Measurements from ENCODE around the gene SFRP2. TPM values are rescaled to one million over a fixed set of nuclear protein-coding genes. Genes with fewer than 3 reads are reported as not detected.

The SFRP2 gene
- total RNA-seq, 1 donor from 2014 or later: 87.7 TPM

DNA sequence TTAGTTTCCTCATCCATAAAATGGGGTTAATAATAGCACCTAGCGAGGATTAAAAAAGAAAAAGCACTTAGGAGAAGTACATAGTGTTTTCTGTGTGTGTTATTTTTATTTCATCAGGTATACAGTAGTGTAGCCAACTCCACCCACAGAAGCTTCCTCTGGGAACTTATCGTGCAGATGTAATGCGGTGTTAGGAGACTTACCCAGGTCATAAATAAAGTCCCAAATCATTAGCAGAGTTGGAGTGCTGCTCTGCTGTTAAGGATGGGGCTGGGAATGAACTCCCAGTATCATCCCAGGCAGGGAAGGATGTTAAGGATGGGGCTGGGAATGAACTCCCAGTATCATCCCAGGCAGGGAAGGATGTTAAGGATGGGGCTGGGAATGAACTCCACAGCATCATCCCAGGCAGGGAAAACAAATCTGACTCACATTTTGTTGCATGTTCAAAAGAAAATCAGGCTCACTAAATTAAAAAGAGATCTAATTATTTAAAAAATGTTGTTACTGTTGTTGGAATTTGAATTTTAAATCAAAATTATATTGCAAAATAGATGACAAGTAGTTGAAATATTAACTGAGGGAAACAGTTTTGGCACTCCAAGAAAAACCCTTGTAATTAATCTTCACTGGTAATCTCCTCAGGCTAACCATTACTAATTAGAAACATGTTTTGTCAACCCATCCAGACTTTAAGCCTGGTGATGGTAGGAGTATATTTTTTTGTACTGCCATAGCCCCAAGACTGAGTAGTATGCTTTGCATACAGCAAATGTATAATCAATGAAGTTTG lies 10.2 kb upstream of the SFRP2 start:
- no peak for TF ChIP-seq CTCF (IDR thresholded peaks at IDR 0.05)
- H3K36me3 Mint-ChIP-seq (ENCODE audit: unreplicated experiment): no peaks in the 10 kb centered on the region
- peaks cover 12% of the 10 kb centered on the region for H3K4me1 Mint-ChIP-seq (ENCODE audit: unreplicated experiment)

DNA sequence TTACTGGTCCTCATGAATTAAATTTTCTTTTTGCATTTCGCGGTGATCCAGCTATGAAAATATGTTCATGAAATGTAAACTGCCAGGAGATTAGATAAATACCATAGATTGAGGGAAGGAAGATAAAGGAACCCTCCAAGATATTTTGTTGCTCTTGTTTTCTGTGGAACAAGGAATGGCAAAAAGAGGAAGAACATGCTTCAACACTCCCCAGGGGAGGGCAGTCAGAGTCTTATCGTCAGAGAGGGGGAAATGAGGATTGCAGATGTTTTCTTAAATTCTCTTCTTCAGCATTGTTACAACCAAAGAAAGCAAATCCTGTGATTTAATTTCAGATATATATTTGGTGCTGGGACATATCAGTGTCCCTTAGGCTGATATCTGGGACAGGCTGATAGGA lies 9.5 kb upstream of the SFRP2 start:
- H3K36me3 Mint-ChIP-seq (ENCODE audit: unreplicated experiment): no peaks in the 10 kb centered on the region
- no peak overlapping the region for H3K4me3 Mint-ChIP-seq (ENCODE audit: unreplicated experiment)
- H3K27ac Mint-ChIP-seq (ENCODE audit: unreplicated experiment): no peak overlapping the region
- H3K4me1 Mint-ChIP-seq (ENCODE audit: unreplicated experiment): peaks cover 16% of the 10 kb centered on the region
- H3K9me3 Mint-ChIP-seq (ENCODE audit: unreplicated experiment): no peaks in the 10 kb centered on the region
- DNase-seq (ENCODE audit: extremely low spot score, unreplicated experiment): no peak
- H3K27me3 Mint-ChIP-seq (ENCODE audit: unreplicated experiment): peaks cover 66% of the 10 kb centered on the region
- TF ChIP-seq CTCF (IDR thresholded peaks at IDR 0.05): no peak

More for the DNA sequence above, 10.2 kb upstream of the SFRP2 start:
- DNase-seq (ENCODE audit: extremely low spot score, unreplicated experiment): no peak
- Mint-ChIP-seq H3K27me3 (ENCODE audit: unreplicated experiment) (peaks cover 62% of the 10 kb centered on the region), H3K27ac (ENCODE audit: unreplicated experiment) (no peak overlapping the region), H3K4me3 (ENCODE audit: unreplicated experiment) (no peak overlapping the region), H3K9me3 (ENCODE audit: unreplicated experiment) (no peaks in the 10 kb centered on the region)

DNA sequence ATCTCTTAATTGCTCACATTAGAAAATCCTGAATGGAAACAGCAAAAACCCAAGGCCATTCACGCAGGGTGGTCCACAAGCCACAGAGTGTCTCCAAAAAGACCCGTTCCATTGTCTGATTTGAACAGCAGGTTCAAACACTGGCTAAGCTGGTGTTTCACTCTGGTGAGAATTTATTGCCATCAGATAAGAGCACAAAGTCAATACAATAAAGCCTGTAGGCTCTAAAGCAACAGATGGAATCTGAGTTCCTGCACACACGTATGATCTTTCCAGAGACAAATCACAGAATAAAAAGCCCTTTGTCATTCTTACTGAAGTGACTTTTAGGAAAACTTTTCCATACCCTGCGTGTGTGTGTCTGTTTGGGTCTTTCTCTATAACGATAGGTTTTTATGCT lies 5.1 kb upstream of the SFRP2 start:
- no peak overlapping the region for H3K27ac Mint-ChIP-seq (ENCODE audit: unreplicated experiment)
- peaks cover 86% of the 10 kb centered on the region for H3K27me3 Mint-ChIP-seq (ENCODE audit: unreplicated experiment)
- H3K9me3 Mint-ChIP-seq (ENCODE audit: unreplicated experiment): no peaks in the 10 kb centered on the region
- peaks cover 35% of the 10 kb centered on the region for H3K4me1 Mint-ChIP-seq (ENCODE audit: unreplicated experiment)
- TF ChIP-seq CTCF (IDR thresholded peaks at IDR 0.05): no peak
- peaks cover 4% of the 10 kb centered on the region for H3K36me3 Mint-ChIP-seq (ENCODE audit: unreplicated experiment)
- no peak for DNase-seq (ENCODE audit: extremely low spot score, unreplicated experiment)
- no peak overlapping the region for H3K4me3 Mint-ChIP-seq (ENCODE audit: unreplicated experiment)

GRCh38 chr4:153792618-153793247 lies 3.9 kb upstream of the SFRP2 start:
- H3K9me3 Mint-ChIP-seq (ENCODE audit: unreplicated experiment): no peaks in the 10 kb centered on the region
- peaks cover 85% of the 10 kb centered on the region for H3K27me3 Mint-ChIP-seq (ENCODE audit: unreplicated experiment)
- no peak for DNase-seq (ENCODE audit: extremely low spot score, unreplicated experiment)
- H3K27ac Mint-ChIP-seq (ENCODE audit: unreplicated experiment): no peak overlapping the region
- TF ChIP-seq CTCF (IDR thresholded peaks at IDR 0.05): no peak
- H3K36me3 Mint-ChIP-seq (ENCODE audit: unreplicated experiment): peaks cover 4% of the 10 kb centered on the region
- peaks cover 38% of the 10 kb centered on the region for H3K4me1 Mint-ChIP-seq (ENCODE audit: unreplicated experiment)
- H3K4me3 Mint-ChIP-seq (ENCODE audit: unreplicated experiment): no peak overlapping the region

All from osteocyte (in vitro differentiated cells).